ENCODE data around the gene POLD3.
"Not testable (repeated sequence)": the region's sequence is repeated elsewhere in the genome, so short reads cannot be mapped to it uniquely, and the experiment has no call there.

Gene POLD3

DNA sequence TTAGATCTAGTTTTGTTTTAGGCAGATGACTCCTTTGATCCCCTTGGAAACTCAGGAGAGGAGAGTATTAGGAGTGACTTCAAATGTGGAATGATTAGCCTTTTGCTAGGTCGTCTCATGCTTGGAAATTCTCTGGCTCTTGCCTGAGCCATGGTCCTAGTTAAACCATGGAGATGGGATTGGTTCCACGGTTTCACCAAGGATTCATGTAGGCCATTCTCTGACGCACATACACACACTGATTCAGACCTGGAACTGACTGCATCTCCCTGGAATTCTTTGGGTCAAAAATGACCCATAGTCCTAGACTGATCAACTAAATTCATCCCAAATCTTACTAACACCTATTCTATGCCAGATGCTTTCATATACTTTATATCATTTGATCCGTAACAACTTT lies 56.5 kb downstream of the POLD3 start:
- no peak overlapping the region for H3K4me3 ChIP-seq (ENCODE audit: low read depth, low read length)
- CTCF ChIA-PET: interaction anchor here (1.4 to 1.8 kb wide), 3 partner anchors 34 to 77 kb away, joined by 4 to 5 read pairs (median 4); no protein-coding TSS in a partner anchor
- no peak for DNase-seq (ENCODE audit: low read depth, low spot score)
- TF ChIP-seq, protein P1, sequence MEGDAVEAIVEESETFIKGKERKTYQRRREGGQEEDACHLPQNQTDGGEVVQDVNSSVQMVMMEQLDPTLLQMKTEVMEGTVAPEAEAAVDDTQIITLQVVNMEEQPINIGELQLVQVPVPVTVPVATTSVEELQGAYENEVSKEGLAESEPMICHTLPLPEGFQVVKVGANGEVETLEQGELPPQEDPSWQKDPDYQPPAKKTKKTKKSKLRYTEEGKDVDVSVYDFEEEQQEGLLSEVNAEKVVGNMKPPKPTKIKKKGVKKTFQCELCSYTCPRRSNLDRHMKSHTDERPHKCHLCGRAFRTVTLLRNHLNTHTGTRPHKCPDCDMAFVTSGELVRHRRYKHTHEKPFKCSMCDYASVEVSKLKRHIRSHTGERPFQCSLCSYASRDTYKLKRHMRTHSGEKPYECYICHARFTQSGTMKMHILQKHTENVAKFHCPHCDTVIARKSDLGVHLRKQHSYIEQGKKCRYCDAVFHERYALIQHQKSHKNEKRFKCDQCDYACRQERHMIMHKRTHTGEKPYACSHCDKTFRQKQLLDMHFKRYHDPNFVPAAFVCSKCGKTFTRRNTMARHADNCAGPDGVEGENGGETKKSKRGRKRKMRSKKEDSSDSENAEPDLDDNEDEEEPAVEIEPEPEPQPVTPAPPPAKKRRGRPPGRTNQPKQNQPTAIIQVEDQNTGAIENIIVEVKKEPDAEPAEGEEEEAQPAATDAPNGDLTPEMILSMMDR (IDR thresholded peaks at IDR 0.05; ENCODE audit: insufficient read depth, low read length, missing control alignments): no peak
- POLR2A ChIA-PET: no interaction called here

DNA sequence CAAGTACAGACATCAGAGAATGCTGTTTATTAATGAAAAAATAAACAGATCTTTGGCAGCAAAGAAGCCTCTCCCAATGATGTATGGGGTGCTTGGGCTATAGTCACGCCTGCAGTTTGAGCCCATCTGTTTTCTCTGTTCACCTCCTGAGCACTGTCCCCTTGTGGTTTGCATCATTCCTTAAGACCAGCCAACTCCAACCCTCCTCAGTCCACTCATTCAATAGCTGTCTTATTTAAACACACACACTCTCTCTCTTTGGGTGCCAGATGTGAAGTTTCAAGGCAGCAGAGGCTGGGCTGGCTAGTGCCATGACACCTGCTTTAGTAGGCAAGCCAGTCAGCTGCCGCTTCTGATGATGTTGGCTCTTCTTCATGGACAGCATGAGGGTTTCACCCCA lies 58.1 kb downstream of the POLD3 start:
- ChIA-PET CTCF (interaction anchor here (1.0 to 1.8 kb wide), 3 partner anchors 12 to 52 kb away, joined by 3 to 5 read pairs (median 4); no protein-coding TSS in a partner anchor), POLR2A (no interaction called here)
- DNase-seq (ENCODE audit: low read depth, low spot score): no peak
- TF ChIP-seq, protein P1 (IDR thresholded peaks at IDR 0.05; ENCODE audit: insufficient read depth, low read length, missing control alignments): no peak
- H3K4me3 ChIP-seq (ENCODE audit: low read depth, low read length): no peak overlapping the region

DNA sequence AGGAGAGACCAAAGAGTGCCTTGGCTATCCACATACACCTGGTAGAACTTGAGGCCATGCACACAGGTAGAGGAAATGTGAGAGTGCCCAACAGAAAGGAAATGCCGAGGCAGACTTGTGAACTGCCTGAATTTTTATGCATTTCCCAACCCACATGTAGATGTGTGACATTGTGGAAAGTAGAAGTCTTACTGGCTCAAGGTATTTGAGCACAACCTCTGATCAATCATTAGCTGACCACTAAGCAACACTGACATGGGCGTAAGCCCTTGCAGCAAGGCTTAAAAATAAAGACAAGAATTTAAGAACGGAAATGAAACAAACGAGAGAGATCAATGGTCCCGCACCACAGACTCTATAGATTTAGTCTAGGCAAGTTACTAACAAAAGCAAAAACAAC lies 62.6 kb downstream of the POLD3 start:
- no peak overlapping the region for H3K4me3 ChIP-seq (ENCODE audit: low read depth, low read length)
- no peak for DNase-seq (ENCODE audit: low read depth, low spot score)
- POLR2A ChIA-PET: no interaction called here
- TF ChIP-seq, protein P1 (IDR thresholded peaks at IDR 0.05; ENCODE audit: insufficient read depth, low read length, missing control alignments): no peak
- CTCF ChIA-PET: interaction anchor here (1.1 kb wide), 1 partner anchor 49 kb away, joined by 3 read pairs; no protein-coding TSS in a partner anchor

DNA sequence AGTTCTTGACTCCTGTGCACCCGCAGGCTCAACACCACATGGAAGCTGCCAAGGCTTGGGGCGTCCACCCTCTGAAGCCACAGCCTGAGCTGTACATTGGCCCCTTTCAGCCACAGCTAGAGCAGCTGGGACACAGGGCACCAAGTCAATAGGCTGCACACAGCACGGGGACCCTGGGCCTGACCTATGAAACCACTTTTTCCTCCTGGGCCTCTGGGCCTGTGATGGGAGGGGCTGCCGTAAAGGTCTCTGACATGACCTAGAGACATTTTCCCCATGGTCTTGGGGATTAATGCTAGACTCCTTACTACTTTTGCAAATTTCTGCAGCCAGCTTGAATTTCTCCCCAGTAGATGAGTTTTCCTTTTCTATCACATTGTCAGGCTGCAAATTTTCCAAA lies 66.7 kb downstream of the POLD3 start:
- CTCF ChIA-PET: interaction anchor here (0.6 kb wide), 1 partner anchor 44 kb away, joined by 3 read pairs; no protein-coding TSS in a partner anchor
- H3K4me3 ChIP-seq (ENCODE audit: low read depth, low read length); DNase-seq (ENCODE audit: low read depth, low spot score); POLR2A ChIA-PET: not testable (repeated sequence)

DNA sequence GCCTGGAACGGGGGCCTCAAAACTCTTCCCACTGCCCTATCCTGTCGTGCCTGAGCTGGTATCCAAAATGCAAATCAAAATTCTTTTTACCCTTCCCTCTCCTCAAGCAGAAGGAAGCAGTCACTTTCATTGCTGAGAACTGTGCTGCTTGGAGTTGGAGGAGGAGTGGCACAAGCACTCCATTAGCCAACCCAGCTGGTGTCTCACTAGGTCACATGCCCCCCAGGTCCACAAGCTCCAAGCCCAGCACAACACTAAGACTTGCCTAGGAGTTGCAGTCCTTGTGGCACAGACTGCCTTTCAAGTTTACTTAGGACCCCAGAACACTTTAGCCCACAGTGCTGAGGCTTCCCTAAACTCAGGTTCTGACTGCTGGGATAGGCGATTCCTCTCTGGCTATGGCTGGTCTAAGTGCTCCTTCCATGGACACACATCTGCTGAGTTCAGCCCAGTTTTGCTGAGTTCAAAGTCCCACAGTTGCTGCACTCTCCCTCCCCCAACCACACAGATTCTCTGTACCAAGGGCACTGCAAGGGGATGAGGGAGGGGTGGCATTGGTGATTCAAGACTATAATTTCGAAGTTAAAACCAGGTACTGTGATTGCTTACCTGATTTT lies 70.2 kb downstream of the POLD3 start:
- no peak overlapping the region for H3K4me3 ChIP-seq (ENCODE audit: low read depth, low read length)
- DNase-seq (ENCODE audit: low read depth, low spot score): no peak
- ChIA-PET POLR2A (no interaction called here), CTCF (interaction anchor here (0.9 kb wide), 1 partner anchor 21 kb away, joined by 4 read pairs; no protein-coding TSS in a partner anchor)
- TF ChIP-seq, protein P1 (IDR thresholded peaks at IDR 0.05; ENCODE audit: insufficient read depth, low read length, missing control alignments): no peak

DNA sequence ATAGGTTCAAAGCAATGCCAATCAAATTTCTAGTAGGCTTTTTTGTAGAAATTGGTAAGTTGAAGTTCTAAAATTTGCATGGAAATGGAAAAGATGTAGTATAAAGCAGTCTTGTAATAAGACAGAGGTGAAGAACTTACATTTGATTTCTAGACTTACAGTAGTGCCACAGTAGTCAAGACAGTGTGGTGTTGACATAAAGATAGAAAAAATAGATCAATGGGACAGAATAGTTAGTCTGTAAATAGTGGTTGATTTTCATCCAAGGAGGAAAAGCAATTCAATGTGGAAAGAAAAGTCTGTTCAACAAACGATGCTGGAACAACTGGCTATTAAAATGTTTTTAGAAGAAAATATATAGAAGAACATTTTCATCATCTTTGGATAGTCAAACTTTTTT lies 70.9 kb downstream of the POLD3 start:
- TF ChIP-seq, protein P1 (IDR thresholded peaks at IDR 0.05; ENCODE audit: insufficient read depth, low read length, missing control alignments): no peak
- ChIA-PET CTCF (interaction anchor here (2.0 kb wide), 1 partner anchor 38 kb away, joined by 9 read pairs; no protein-coding TSS in a partner anchor), POLR2A (no interaction called here)
- no peak overlapping the region for H3K4me3 ChIP-seq (ENCODE audit: low read depth, low read length)
- DNase-seq (ENCODE audit: low read depth, low spot score): no peak

Measured in AG04449 (cell line).